GM19025 (cell line): ENCODE data around the gene ATP5PB.

ENCODE experiments used
- ATAC-seq: cut with Tn5 transposase; IDR thresholded peaks from one replicate; pipeline ENCODE4 v1.9.1; 2021; ENCODE audit warnings: mild to moderate bottlenecking, low read depth, moderate library complexity; ENCODE audit not compliant: unreplicated experiment

The ATP5PB gene

DNA sequence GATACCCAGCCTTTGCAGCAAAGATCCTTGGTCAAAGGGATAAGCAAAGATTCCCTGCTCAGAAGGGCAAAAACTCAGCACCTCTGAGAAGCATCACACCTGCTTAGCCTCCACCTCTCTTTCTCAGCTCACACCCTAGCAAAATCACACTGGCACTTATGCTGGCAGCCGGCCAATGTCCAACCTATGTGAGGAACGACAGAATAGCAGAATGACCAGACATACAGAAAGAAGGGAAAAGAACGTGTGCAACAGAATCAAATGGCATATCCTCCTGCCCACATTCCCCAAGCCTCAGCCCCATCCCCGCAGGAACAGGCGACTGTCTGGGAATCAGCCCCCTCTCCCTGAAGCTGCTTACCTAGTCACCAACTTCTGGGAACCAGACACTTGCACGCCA is 54.8 kb downstream of the ATP5PB start:
- ATAC-seq: no peak

GRCh38 chr1:111505641-111506119 is 56.4 kb downstream of the ATP5PB start:
- ATAC-seq: peak; percentile 59

- ATAC-seq: no peak
These were observed 57.3 kb downstream of the ATP5PB start for GRCh38 chr1:111506561-111506960.

DNA sequence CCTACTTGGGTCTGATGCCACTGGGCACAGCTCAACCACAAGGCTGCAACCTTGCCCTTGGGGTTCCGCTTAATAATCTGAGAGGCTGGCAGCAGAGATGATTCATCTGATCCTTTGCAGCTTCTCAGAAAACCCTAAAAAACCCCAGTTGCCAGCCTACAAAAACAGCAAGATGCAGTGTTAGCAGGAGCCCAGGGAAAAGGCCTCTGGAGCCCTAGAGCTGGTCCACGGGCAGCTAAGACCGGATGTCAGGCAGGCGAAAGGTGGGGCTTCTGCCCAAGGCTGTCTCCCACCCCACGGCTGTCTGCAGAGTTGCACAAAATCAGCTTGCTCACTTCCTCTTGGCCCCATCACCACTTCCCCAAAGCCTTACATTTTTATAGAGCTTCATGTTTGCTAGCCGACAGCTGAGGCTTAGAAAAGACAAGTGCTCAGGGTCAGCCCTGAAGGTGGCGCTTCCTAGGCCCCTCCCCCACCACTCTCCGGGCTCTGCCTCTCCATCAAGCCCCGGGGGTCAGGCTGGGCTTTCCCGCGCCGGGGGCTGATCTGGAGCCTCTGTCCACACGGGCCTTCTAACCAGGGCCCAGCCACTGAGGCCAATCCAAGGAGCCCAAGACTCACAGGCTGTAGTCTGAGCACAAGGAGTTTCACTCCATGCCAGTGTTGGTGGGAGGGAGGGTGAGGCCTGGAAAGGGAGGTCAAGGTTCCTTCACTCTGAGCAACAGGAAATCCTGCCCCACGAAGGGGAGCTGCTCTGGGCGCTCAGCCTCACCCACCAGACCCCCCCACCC is 58.3 kb downstream of the ATP5PB start:
- ATAC-seq: peak; percentile 36

DNA sequence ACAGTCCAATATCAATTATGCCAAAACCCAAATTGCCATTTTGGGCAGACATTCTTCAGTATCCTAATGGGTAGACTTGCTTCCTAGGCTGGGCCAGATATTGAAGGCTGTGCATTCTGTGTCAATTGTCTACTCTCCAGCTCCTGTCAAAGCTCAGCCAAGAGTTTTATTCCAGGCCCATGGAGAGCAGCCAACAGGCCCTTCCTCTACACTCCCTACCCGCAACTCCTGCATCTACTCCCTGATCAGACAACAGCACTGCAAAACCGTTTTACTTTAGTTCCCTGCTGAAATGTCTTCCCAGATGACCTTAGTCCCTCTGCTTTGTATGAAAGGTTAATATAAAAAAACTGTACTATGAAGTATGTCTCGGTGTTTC is 60.7 kb downstream of the ATP5PB start:
- ATAC-seq: no peak

DNA sequence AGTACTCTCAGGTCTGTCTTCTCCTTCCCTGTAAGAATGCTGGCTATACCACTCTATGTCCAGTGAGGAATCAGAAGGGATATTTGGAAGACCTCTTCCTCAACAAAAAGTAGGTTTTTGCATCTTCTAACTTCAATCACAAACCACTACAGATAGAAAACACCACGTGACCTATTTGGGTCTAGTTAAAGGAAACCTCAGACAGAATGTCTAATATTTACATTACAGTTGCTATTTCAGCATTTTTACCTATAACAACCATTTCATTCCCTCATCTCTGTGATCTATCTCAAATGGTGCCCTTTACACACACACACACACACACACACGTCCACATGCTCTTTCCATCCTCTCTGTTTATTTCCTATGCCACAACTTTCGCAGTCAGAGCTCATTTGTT is 62.1 kb downstream of the ATP5PB start:
- no peak for ATAC-seq
